Measurements from ENCODE around the gene SBNO1.

The SBNO1 gene

GRCh38 chr12:123242116-123242904, 122.3 kb downstream of the SBNO1 start:
- DNase-seq = no peak
